ENCODE data around the gene MPDU1.
A peak's percentile ranks its signal among the peaks of the same experiment; 100 is the strongest.

Gene MPDU1

GRCh38 chr17:7606280-7606679 lies 22.6 kb downstream of the MPDU1 start:
- Histone ChIP-seq H3K9me2 (replicated peaks; ENCODE audit: control insufficient read depth, low read length) (no peaks in the 10 kb centered on the region), H3K4me3 (ENCODE audit: low read length) (no peak overlapping the region), H3F3A (ENCODE audit: control insufficient read depth, insufficient read depth) (no peaks in the 10 kb centered on the region), H3K79me2 (ENCODE audit: control insufficient read depth, low read length) (peaks cover 29% of the 10 kb centered on the region), H3K27me3 (ENCODE audit: control insufficient read depth, low read length) (no peaks in the 10 kb centered on the region), H3K27ac (ENCODE audit: low read depth, low read length) (no peak overlapping the region), H3K36me3 (ENCODE audit: control insufficient read depth, low read length) (peaks cover 51% of the 10 kb centered on the region), H3K9me3 (ENCODE audit: control insufficient read depth, insufficient read depth, low read length) (no peaks in the 10 kb centered on the region), H3K4me2 (ENCODE audit: low read length) (no peak overlapping the region), H4K20me1 (ENCODE audit: control insufficient read depth, insufficient read depth, low read depth, low read length) (no peaks in the 10 kb centered on the region; the same call in 1 of the 2 replicates), H3K4me1 (ENCODE audit: control insufficient read depth, low read length) (no peaks in the 10 kb centered on the region)
- no peak for TF ChIP-seq CTCF (IDR thresholded peaks at IDR 0.05; ENCODE audit: low read depth, low read length, poor library complexity, severe bottlenecking)

GRCh38 chr17:7610641-7611040 lies 27.0 kb downstream of the MPDU1 start:
- H4K20me1 ChIP-seq (ENCODE audit: control insufficient read depth, insufficient read depth, low read depth, low read length): peaks cover 6% of the 10 kb centered on the region; the same call in 1 of the 2 replicates
- no peak overlapping the region for H3K4me3 ChIP-seq (ENCODE audit: low read length)
- TF ChIP-seq EZH2phosphoT487 (IDR thresholded peaks at IDR 0.05; ENCODE audit: borderline replicate concordance, low read length): no peak
- TF ChIP-seq CTCF (IDR thresholded peaks at IDR 0.05; ENCODE audit: low read depth, low read length, poor library complexity, severe bottlenecking): no peak
- no peak overlapping the region for H3K27ac ChIP-seq (ENCODE audit: low read depth, low read length)
- H3K27me3 ChIP-seq (ENCODE audit: control insufficient read depth, low read length): no peaks in the 10 kb centered on the region
- H3K9me3 ChIP-seq (ENCODE audit: control insufficient read depth, insufficient read depth, low read length): no peaks in the 10 kb centered on the region
- H3F3A ChIP-seq (ENCODE audit: control insufficient read depth, insufficient read depth): no peaks in the 10 kb centered on the region
- H3K4me1 ChIP-seq (ENCODE audit: control insufficient read depth, low read length): peaks cover 23% of the 10 kb centered on the region
- peaks cover 44% of the 10 kb centered on the region for H3K36me3 ChIP-seq (ENCODE audit: control insufficient read depth, low read length)
- peaks cover 60% of the 10 kb centered on the region for H3K79me2 ChIP-seq (ENCODE audit: control insufficient read depth, low read length)
- H3K9me2 ChIP-seq (replicated peaks; ENCODE audit: control insufficient read depth, low read length): no peaks in the 10 kb centered on the region
- H3K4me2 ChIP-seq (ENCODE audit: low read length): no peak overlapping the region

- Histone ChIP-seq H3K27ac (ENCODE audit: low read depth, low read length) (no peak overlapping the region), H4K20me1 (ENCODE audit: control insufficient read depth, insufficient read depth, low read depth, low read length) (peaks cover 6% of the 10 kb centered on the region; the same call in 1 of the 2 replicates), H3K79me2 (ENCODE audit: control insufficient read depth, low read length) (peaks cover 58% of the 10 kb centered on the region), H3K4me1 (ENCODE audit: control insufficient read depth, low read length) (peaks cover 25% of the 10 kb centered on the region), H3K9me2 (replicated peaks; ENCODE audit: control insufficient read depth, low read length) (no peaks in the 10 kb centered on the region), H3K9me3 (ENCODE audit: control insufficient read depth, insufficient read depth, low read length) (no peaks in the 10 kb centered on the region), H3K4me2 (ENCODE audit: low read length) (peak overlapping the region; percentile 91), H3K36me3 (ENCODE audit: control insufficient read depth, low read length) (peaks cover 38% of the 10 kb centered on the region), H3K4me3 (ENCODE audit: low read length) (peak overlapping the region; percentile 0; the same call in 1 of the 2 replicates), H3K27me3 (ENCODE audit: control insufficient read depth, low read length) (no peaks in the 10 kb centered on the region), H3F3A (ENCODE audit: control insufficient read depth, insufficient read depth) (no peaks in the 10 kb centered on the region)
- TF ChIP-seq CTCF (IDR thresholded peaks at IDR 0.05; ENCODE audit: low read depth, low read length, poor library complexity, severe bottlenecking) (no peak), EZH2phosphoT487 (IDR thresholded peaks at IDR 0.05; ENCODE audit: borderline replicate concordance, low read length) (no peak)
These were observed 28.1 kb downstream of the MPDU1 start for GRCh38 chr17:7611635-7612293.

Data from DOHH2 (cell line).